H1 (cell line): ENCODE measurements around the gene ONECUT3. TPM values are rescaled to one million over a fixed set of nuclear protein-coding genes. Genes with fewer than 3 reads are reported as not detected.

ENCODE experiments used
- CTCF ChIA-PET: fragments of 300-600 bp; sonication (Branson Sonifier 250); formaldehyde crosslinking; loops from one replicate; lab custom pipeline; 2021; ENCODE audit not compliant: partially characterized antibody; lab: Charles Lee
- POLR2A ChIA-PET: fragments of 300-600 bp; sonication (Branson Sonifier 250); formaldehyde crosslinking; loops from one replicate; lab custom pipeline; 2021; ENCODE audit warnings: inconsistent platforms; ENCODE audit not compliant: partially characterized antibody; lab: Charles Lee
- DNase-seq, 2 experiments: peaks; one replicate each; pipeline versions ENCODE4 v3.0.0 to v3.0.0-alpha.2; 2010 to 2022; ENCODE audit warnings: low spot score in 2 of 2, low read depth in 1 of 2, mixed read lengths in 1 of 2
- FAIRE-seq: peaks from 2 replicates; lab custom pipeline; 2011; peaks lifted over from hg19 to GRCh38; lab: Jason Lieb, UNC
- H2AFZ ChIP-seq: 2 replicates; pipeline ENCODE4 v1.8.1; 2012; ENCODE audit warnings: low read length, inconsistent platforms
- H2AK5ac ChIP-seq: 2 replicates; pipeline ENCODE4 v1.6.1; 2013; ENCODE audit warnings: low read depth, low read length
- H2BK120ac ChIP-seq: replicated peaks from 2 replicates; pipeline ENCODE3; 2013; ENCODE audit warnings: low read depth, low read length, inconsistent platforms
- H2BK12ac ChIP-seq: 2 replicates; pipeline ENCODE4 v1.6.1; 2013; ENCODE audit warnings: low read depth, low read length
- H2BK15ac ChIP-seq: 2 replicates; pipeline ENCODE4 v1.6.1; 2013; ENCODE audit warnings: low read length
- H2BK20ac ChIP-seq: 2 replicates; pipeline ENCODE4 v1.6.1; 2013; ENCODE audit warnings: low read length
- H2BK5ac ChIP-seq: 2 replicates; pipeline ENCODE4 v1.6.1; 2013; ENCODE audit warnings: low read depth, low read length
- H3K14ac ChIP-seq: 2 replicates; pipeline ENCODE4 v1.6.1; 2013; ENCODE audit warnings: inconsistent platforms; ENCODE audit not compliant: insufficient read length
- H3K18ac ChIP-seq: 2 replicates; pipeline ENCODE4 v1.6.1; 2013; ENCODE audit warnings: low read length; ENCODE audit errors: extremely low read depth
- H3K23ac ChIP-seq: 2 replicates; pipeline ENCODE4 v1.6.1; 2013; ENCODE audit warnings: inconsistent platforms; ENCODE audit not compliant: insufficient read length
- H3K23me2 ChIP-seq: 2 replicates; pipeline ENCODE4 v1.6.1; 2013; ENCODE audit warnings: low read depth, low read length
- H3K27ac ChIP-seq: 2 replicates; pipeline ENCODE4 v1.6.1; 2011; ENCODE audit warnings: low read depth, low read length, inconsistent platforms
- H3K27me3 ChIP-seq, 4 experiments: replicated peaks in 1 of 4; 1 replicate in 1 of 4; 2 replicates in 3 of 4; pipeline versions ENCODE4 v1.6.1 to v1.8.1; 2011 to 2013; ENCODE audit warnings: low read length in 3 of 4, mild to moderate bottlenecking in 3 of 4, inconsistent platforms in 2 of 4, mixed read lengths in 2 of 4, moderate library complexity in 1 of 4; ENCODE audit not compliant: control insufficient read depth in 3 of 4, insufficient read depth in 3 of 4; ENCODE audit errors: extremely low read depth in 1 of 4
- H3K36me3 ChIP-seq, 4 experiments: 2 replicates each; pipeline versions ENCODE4 v1.6.1 to v1.8.1; 2011 to 2013; ENCODE audit warnings: mild to moderate bottlenecking in 4 of 4, low read length in 3 of 4, moderate library complexity in 2 of 4, control low read depth in 1 of 4, inconsistent platforms in 1 of 4; ENCODE audit not compliant: insufficient read depth in 4 of 4, control insufficient read depth in 2 of 4
- H3K4ac ChIP-seq: replicated peaks from 2 replicates; pipeline ENCODE3; 2013; ENCODE audit warnings: low read length, low read depth, mixed read lengths, inconsistent platforms; ENCODE audit not compliant: insufficient read length
- H3K4me1 ChIP-seq, 4 experiments: replicated peaks in 1 of 4; 1 replicate in 1 of 4; 2 replicates in 3 of 4; pipeline versions ENCODE4 v1.6.1 to v1.8.1; 2011 to 2013; ENCODE audit warnings: low read length in 3 of 4, inconsistent platforms in 2 of 4, mixed read lengths in 1 of 4; ENCODE audit not compliant: insufficient read depth in 4 of 4, control insufficient read depth in 3 of 4
- H3K4me2 ChIP-seq, 2 experiments: 2 replicates each; pipeline versions ENCODE4 v1.6.1 to v1.8.1; 2011 to 2013; ENCODE audit warnings: low read depth in 2 of 2, low read length in 2 of 2, control low read depth in 1 of 2, inconsistent platforms in 1 of 2, mild to moderate bottlenecking in 1 of 2; ENCODE audit not compliant: insufficient read depth in 1 of 2
- H3K4me3 ChIP-seq, 4 experiments: fragments of 200-600, 300-600 bp in 1 of 4; sonication (generic), shearing (Covaris generic), sonication (Bioruptor Twin) in 1 of 4; 2 replicates each; pipeline versions ENCODE4 v1.5.1 to v1.8.1; 2011 to 2016; ENCODE audit warnings: low read length in 4 of 4, low read depth in 3 of 4, control low read depth in 2 of 4, inconsistent platforms in 2 of 4, mild to moderate bottlenecking in 2 of 4, mixed read lengths in 1 of 4, moderate library complexity in 1 of 4; ENCODE audit not compliant: insufficient read depth in 2 of 4; ENCODE audit errors: extremely low read depth in 1 of 4
- H3K56ac ChIP-seq: replicated peaks from 2 replicates; pipeline ENCODE3; 2013; ENCODE audit warnings: low read depth, mild to moderate bottlenecking, mixed read lengths, low read length, inconsistent platforms; ENCODE audit not compliant: insufficient read length
- H3K79me1 ChIP-seq: 2 replicates; pipeline ENCODE4 v1.6.1; 2013; ENCODE audit warnings: low read depth, low read length, control low read depth
- H3K79me2 ChIP-seq, 2 experiments: 2 replicates each; pipeline versions ENCODE4 v1.6.1 to v1.8.1; 2012 to 2013; ENCODE audit warnings: low read length in 2 of 2, mild to moderate bottlenecking in 2 of 2, inconsistent platforms in 1 of 2; ENCODE audit not compliant: insufficient read depth in 2 of 2, control insufficient read depth in 1 of 2
- H3K9ac ChIP-seq, 4 experiments: replicated peaks in 1 of 4; 1 replicate in 1 of 4; 2 replicates in 3 of 4; pipeline versions ENCODE4 v1.6.1 to v1.8.1; 2011 to 2013; ENCODE audit warnings: low read depth in 3 of 4, low read length in 3 of 4, control low read depth in 2 of 4, mild to moderate bottlenecking in 2 of 4, moderate library complexity in 2 of 4, inconsistent platforms in 1 of 4; ENCODE audit errors: extremely low read depth in 1 of 4
- H3K9me3 ChIP-seq, 2 experiments: 2 replicates each; pipeline versions ENCODE4 v1.6.1 to v1.8.1; 2012 to 2013; ENCODE audit warnings: mild to moderate bottlenecking in 2 of 2, moderate library complexity in 2 of 2, control low read depth in 1 of 2, inconsistent platforms in 1 of 2, low read depth in 1 of 2, low read length in 1 of 2, mixed read lengths in 1 of 2; ENCODE audit not compliant: insufficient read depth in 2 of 2
- H4K20me1 ChIP-seq, 2 experiments: replicated peaks in 1 of 2; 2 replicates each; pipeline versions ENCODE3 to v1.8.1; 2011 to 2013; ENCODE audit warnings: inconsistent platforms in 2 of 2, low read length in 2 of 2, mild to moderate bottlenecking in 1 of 2; ENCODE audit not compliant: insufficient read depth in 2 of 2, control insufficient read depth in 1 of 2
- H4K5ac ChIP-seq: 2 replicates; pipeline ENCODE4 v1.6.1; 2013; ENCODE audit warnings: low read length, low read depth, mixed read lengths, inconsistent platforms; ENCODE audit not compliant: insufficient read length
- H4K8ac ChIP-seq: 2 replicates; pipeline ENCODE4 v1.8.0; 2013; ENCODE audit warnings: mild to moderate bottlenecking, moderate library complexity, low read length, inconsistent platforms; ENCODE audit not compliant: insufficient read depth; ENCODE audit errors: extremely low read depth
- H4K91ac ChIP-seq: replicated peaks from 2 replicates; pipeline ENCODE3; 2013; ENCODE audit warnings: low read length, mixed read lengths, inconsistent platforms; ENCODE audit not compliant: insufficient read length
- HDAC2 ChIP-seq, 2 experiments: fragments of 300-600 bp in 1 of 2; sonication (generic) in 1 of 2; IDR thresholded peaks; 2 replicates each; pipeline ENCODE4 v1.6.1; 2011 to 2012; ENCODE audit warnings: low read depth in 2 of 2, low read length in 2 of 2, mild to moderate bottlenecking in 2 of 2, moderate library complexity in 2 of 2, borderline replicate concordance in 1 of 2, inconsistent platforms in 1 of 2
- KDM1A ChIP-seq: fragments of 200-600, 300-600 bp; sonication (generic); IDR thresholded peaks from 2 replicates; pipeline ENCODE4 v1.7.1; 2016; ENCODE audit warnings: mild to moderate bottlenecking, low read length, borderline replicate concordance
- RAD21 ChIP-seq, 2 experiments: IDR thresholded peaks in 1 of 2; conservative IDR thresholded peaks in 1 of 2; 2 replicates each; pipeline ENCODE4 v1.6.1; 2011; ENCODE audit warnings: low read depth in 2 of 2, low read length in 2 of 2, improper control_type of control experiment in 1 of 2, inconsistent platforms in 1 of 2, mild to moderate bottlenecking in 1 of 2, moderate library complexity in 1 of 2
- SIN3A ChIP-seq, 2 experiments: IDR thresholded peaks in 1 of 2; conservative IDR thresholded peaks in 1 of 2; 2 replicates each; pipeline ENCODE4 v1.6.1; 2011 to 2012; ENCODE audit warnings: low read length in 2 of 2, improper control_type of control experiment in 1 of 2, low read depth in 1 of 2, mild to moderate bottlenecking in 1 of 2
- SRF ChIP-seq: IDR thresholded peaks from 2 replicates; pipeline ENCODE4 v1.6.1; 2011; ENCODE audit warnings: mild to moderate bottlenecking, low read depth, low read length, moderate library complexity
- WGBS, 2 experiments: shearing (Covaris generic) in 1 of 2; methylation state at CpG; one replicate each; pipeline versions ENCODE4 v1.1.6 to v1.1.7; 2013 to 2015; ENCODE audit warnings: low lambda C conversion rate in 2 of 2, mixed read lengths in 2 of 2, inconsistent platforms in 1 of 2, low coverage in 1 of 2, missing lambda C conversion rate in 1 of 2; ENCODE audit not compliant: insufficient replicate concordance in 2 of 2, insufficient coverage in 1 of 2, insufficient read length in 1 of 2; ENCODE audit errors: extremely low coverage in 1 of 2, missing lambda C conversion rate in 1 of 2; 5-methylcytosine and 5-hydroxymethylcytosine counted together
- polyA plus RNA-seq, 7 experiments: library from polyadenylated mRNA; depleted of rRNA in 3 of 7; stranded (reverse) in 5 of 7; unstranded in 2 of 7; fragments of >200 nt in 5 of 7; fragments of 200-250 nt in 2 of 7; gene quantifications; 1 replicate in 5 of 7; 2 replicates in 1 of 7; 4 replicates in 1 of 7; pipeline versions ENCODE4 v1.2.1 to v1.2.3, GENCODE V29; 2011 to 2013; ENCODE audit warnings: missing spikeins in 2 of 7, mixed read lengths in 2 of 7
- total RNA-seq: library from RNA; stranded (reverse); fragmentation: NEBNext Ultra II Directional; extraction: Animal tissue kit (Norgen Biotek cat#: 25700); gene quantifications from 2 replicates; pipeline ENCODE4 v1.2.1, GENCODE V29; 2021

The ONECUT3 gene
- total and polyA plus RNA-seq, 2 of the 8 experiments (the other 6 are each of a cell fraction or from before 2014, with no cell fraction given): not detected

DNA sequence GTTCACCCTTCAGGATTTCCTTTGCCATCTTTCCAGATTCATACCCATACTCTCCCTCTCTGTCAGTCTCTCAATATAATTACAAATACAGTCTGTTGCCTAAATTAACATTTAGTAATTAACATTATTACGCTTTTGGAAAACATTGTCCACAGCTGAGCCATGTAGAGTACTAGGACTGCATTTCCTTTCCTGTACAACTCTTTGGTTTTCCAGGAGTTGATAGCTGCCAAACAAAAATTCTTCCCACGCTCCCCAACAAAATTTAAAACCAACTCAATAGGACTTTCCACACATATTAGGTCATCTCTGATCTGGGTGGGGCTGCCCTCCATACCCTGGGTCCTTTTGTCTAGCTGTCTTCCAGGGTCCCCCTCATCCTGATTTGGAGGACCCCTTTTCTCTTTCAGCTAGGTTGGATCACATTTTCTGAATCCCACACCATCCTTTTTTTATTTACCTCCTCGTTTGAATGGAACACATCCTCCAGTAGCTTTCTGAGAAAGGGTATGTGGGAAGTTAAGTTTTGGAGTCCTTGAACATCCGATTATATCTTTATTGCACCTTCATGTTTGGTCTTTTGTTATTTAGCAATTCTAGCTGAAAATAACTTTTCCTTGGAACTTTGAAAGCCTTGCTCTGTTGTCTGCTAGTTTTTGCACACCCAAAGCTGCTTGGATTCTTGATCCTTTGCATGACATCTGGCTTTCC, 17.7 kb downstream of the ONECUT3 start:
- H3K9ac ChIP-seq: no peak overlapping the region
- H2BK120ac ChIP-seq: no peak overlapping the region
- CTCF ChIA-PET: interaction anchor here (0.6 to 3.3 kb wide), 11 partner anchors 8 to 106 kb away, joined by 3 to 35 read pairs (median 6); no protein-coding TSS in a partner anchor
- H3K36me3 ChIP-seq: peaks cover 0 to 3% (median 0%) of the 10 kb centered on the region in 4 experiments; a peak in 1 of 8 replicates
- no peak overlapping the region for H3K4ac ChIP-seq
- FAIRE-seq: no peak
- H2BK5ac ChIP-seq: no peak overlapping the region
- peaks cover 28 to 68% (median 58%) of the 10 kb centered on the region in 4 experiments for H3K27me3 ChIP-seq
- no peak overlapping the region for H3K4me3 ChIP-seq
- peaks cover 9 to 16% of the 10 kb centered on the region in 2 experiments; a peak in 3 of 4 replicates for H3K9me3 ChIP-seq
- no peak overlapping the region for H3K4me2 ChIP-seq
- no peaks in the 10 kb centered on the region for H3K79me2 ChIP-seq
- no peak overlapping the region for H4K91ac ChIP-seq
- H3K23me2 ChIP-seq: peaks cover 13% of the 10 kb centered on the region; the same call in 1 of the 2 replicates
- H2BK20ac ChIP-seq: no peak overlapping the region
- POLR2A ChIA-PET: interaction anchor here (1.4 kb wide), 2 partner anchors 10 to 28 kb away, joined by 4 to 5 read pairs; no protein-coding TSS in a partner anchor
- TF ChIP-seq SIN3A (conservative IDR thresholded peaks at IDR 0.05 in 1 of 2, IDR thresholded peaks at IDR 0.05 in 1 of 2; ENCODE audit: low read depth in 1 of 2, low read length in 2 of 2) (no peak), RAD21 (IDR thresholded peaks at IDR 0.05 in 1 of 2, conservative IDR thresholded peaks at IDR 0.05 in 1 of 2; ENCODE audit: low read depth in 2 of 2, low read length in 2 of 2) (no peak), SRF (peak; percentile 62), KDM1A (peak; percentile 86), HDAC2 (IDR thresholded peaks at IDR 0.05; ENCODE audit: borderline replicate concordance in 1 of 2, low read depth in 2 of 2, low read length in 2 of 2) (0 out of 4 replicates have a peak, but pooled peaks of 1 of the 2 experiments have one; percentile 43)
- no peak overlapping the region for H2BK15ac ChIP-seq
- H2BK12ac ChIP-seq: no peak overlapping the region
- H2AFZ ChIP-seq: no peak overlapping the region
- no peak overlapping the region for H2AK5ac ChIP-seq
- H4K5ac ChIP-seq: no peak overlapping the region
- H4K8ac ChIP-seq: no peak overlapping the region
- DNase-seq: no peak
- no peak overlapping the region for H3K23ac ChIP-seq
- H3K56ac ChIP-seq: no peak overlapping the region
- WGBS, 2 experiments: 86% methylated on average over 4 of the region's 4 CpGs; no CpG with 5 or more reads in 1 of the 2 experiments
- no peak overlapping the region for H3K14ac ChIP-seq
- no peak overlapping the region for H3K27ac ChIP-seq
- no peaks in the 10 kb centered on the region for H3K79me1 ChIP-seq
- peaks cover 0 to 3% of the 10 kb centered on the region in 2 experiments for H4K20me1 ChIP-seq
- peaks cover 0 to 8% (median 3%) of the 10 kb centered on the region in 4 experiments; a peak in 6 of 7 replicates for H3K4me1 ChIP-seq
- H3K18ac ChIP-seq: no peak overlapping the region
